ENCODE measurements around the gene PRKAR1B. TPM values are rescaled to one million over a fixed set of nuclear protein-coding genes. Genes with fewer than 3 reads are reported as not detected.

Gene PRKAR1B
- total and polyA plus RNA-seq, 10 donors = 9.9 to 39.5 (median 23.5) TPM

DNA sequence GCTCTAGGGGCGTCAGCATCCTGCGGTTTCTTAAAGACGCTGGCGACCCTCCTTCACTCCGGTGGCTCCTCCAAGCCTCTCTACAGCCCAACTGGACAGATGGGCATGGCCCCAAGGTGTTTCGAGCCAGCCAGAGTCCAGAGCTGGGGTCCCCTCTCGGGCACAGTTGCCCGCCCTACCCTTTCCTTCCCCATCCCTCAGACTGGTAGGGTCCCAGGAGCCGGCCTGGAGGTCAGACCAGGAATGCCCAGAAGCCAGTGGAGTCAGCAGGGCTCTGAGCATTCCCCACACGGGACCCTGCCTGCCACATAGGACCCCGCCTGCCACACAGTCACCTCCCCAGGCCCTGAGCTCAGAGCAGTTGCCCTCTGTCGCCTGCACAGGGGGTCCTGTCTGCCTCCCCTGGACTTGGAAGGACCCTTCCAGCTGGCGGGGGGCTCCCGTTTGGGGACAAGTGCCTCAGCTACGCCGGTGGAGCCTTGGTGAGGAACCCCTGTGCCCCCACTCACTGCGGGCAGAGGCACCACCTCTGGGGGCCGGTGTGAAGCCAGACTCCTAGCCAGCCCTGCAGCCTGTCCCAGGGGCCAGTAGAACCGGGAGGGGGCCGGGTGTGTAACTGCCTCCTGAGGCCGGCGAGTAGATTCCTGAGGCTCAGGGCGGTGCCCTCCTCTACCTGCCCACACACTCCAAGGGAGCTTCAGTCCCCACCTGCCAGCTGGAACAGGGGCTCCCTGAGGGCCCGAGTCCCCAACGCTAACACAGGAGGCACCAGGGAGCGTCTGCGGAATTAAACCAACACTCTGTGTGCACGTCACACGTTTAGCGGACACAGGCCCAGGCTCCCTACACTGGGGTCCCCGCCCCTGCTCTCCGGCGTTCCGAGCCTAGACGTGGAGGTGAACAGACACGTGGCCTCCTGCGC is 188.1 kb downstream of the PRKAR1B start:
- Histone ChIP-seq H3K4me1 (peaks cover 0 to 36% (median 21%) of the 10 kb centered on the region in 6 donors), H3K27me3 (replicated peaks in 1 of 7) (no peaks in the 10 kb centered on the region), H3K9me3 (peaks cover 0 to 11% (median 1%) of the 10 kb centered on the region in 8 donors), H3K36me3 (no peaks in the 10 kb centered on the region), H3K27ac (peak overlapping the region in 7 of 8 donors; percentile 5 to 74 (median 70)), H3K4me3 (no peak overlapping the region)
- 65 to 81% (median 79%) methylated on average over 21 to 37 of the region's 37 CpGs for WGBS, 5 donors
- no peak for TF ChIP-seq POLR2A (IDR thresholded peaks at IDR 0.05)
- TF ChIP-seq, protein P1, sequence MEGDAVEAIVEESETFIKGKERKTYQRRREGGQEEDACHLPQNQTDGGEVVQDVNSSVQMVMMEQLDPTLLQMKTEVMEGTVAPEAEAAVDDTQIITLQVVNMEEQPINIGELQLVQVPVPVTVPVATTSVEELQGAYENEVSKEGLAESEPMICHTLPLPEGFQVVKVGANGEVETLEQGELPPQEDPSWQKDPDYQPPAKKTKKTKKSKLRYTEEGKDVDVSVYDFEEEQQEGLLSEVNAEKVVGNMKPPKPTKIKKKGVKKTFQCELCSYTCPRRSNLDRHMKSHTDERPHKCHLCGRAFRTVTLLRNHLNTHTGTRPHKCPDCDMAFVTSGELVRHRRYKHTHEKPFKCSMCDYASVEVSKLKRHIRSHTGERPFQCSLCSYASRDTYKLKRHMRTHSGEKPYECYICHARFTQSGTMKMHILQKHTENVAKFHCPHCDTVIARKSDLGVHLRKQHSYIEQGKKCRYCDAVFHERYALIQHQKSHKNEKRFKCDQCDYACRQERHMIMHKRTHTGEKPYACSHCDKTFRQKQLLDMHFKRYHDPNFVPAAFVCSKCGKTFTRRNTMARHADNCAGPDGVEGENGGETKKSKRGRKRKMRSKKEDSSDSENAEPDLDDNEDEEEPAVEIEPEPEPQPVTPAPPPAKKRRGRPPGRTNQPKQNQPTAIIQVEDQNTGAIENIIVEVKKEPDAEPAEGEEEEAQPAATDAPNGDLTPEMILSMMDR (IDR thresholded peaks at IDR 0.05 in 8 of 11, conservative IDR thresholded peaks at IDR 0.05 in 3 of 11) = no peak
- no peak for TF ChIP-seq POLR2AphosphoS5 (IDR thresholded peaks at IDR 0.05)
- DNase-seq = no peak
- intact Hi-C loops (cut with DNase I; ENCODE audit: low total_unique reads) = no loop called here

DNA sequence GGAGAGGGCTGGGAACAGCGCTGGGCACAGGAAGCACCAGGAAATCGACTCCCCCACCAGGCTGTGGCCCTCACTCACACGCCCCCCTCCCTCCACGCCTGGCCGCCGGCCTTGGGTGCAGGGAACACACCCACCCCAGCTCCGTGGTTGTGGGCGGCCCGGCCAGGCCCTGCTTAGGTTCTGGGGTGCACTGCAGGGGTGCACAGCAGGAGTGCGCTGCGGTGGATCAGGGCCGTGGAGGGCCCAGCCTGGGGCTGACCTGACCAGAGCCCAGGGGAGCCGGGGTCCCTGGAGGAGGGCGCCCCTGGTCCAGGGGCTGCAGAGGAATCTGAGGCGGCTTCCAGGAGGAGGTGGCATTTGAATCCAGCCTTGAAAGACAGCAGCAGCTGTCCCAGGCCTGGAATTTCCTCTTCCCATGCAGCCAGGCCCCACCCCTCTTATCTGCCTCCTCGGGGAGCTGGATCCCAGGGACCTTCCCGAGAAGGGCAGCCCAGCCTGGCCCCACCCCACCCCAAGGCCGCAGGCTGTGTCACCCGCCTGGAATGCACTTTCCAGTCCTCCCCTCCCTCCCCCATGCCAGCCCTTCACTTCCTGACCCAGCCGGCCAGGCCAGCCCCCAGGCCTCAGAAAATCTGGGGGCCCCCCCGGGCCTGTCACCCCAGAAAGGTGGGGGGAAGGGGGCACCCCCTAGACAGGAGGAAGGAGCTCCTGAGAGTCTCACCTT is 189.0 kb downstream of the PRKAR1B start:
- Histone ChIP-seq H3K36me3 (no peaks in the 10 kb centered on the region), H3K4me3 (no peak overlapping the region), H3K27me3 (replicated peaks in 1 of 7) (no peaks in the 10 kb centered on the region), H3K9me3 (peaks cover 0 to 11% (median 1%) of the 10 kb centered on the region in 8 donors), H3K4me1 (peaks cover 0 to 33% (median 18%) of the 10 kb centered on the region in 6 donors), H3K27ac (peak overlapping the region in 7 of 8 donors; percentile 5 to 74 (median 70))
- TF ChIP-seq, protein P1 (IDR thresholded peaks at IDR 0.05 in 8 of 11, conservative IDR thresholded peaks at IDR 0.05 in 3 of 11) = no peak
- peak; percentile 61 to 76 (median 68) for TF ChIP-seq POLR2AphosphoS5 (IDR thresholded peaks at IDR 0.05)
- TF ChIP-seq POLR2A (IDR thresholded peaks at IDR 0.05) = no peak
- intact Hi-C loops (cut with DNase I; ENCODE audit: low total_unique reads) = no loop called here
- WGBS, 5 donors = 29 to 59% (median 50%) methylated on average over 5 to 21 of the region's 21 CpGs
- DNase-seq = peak; percentile 89

DNA sequence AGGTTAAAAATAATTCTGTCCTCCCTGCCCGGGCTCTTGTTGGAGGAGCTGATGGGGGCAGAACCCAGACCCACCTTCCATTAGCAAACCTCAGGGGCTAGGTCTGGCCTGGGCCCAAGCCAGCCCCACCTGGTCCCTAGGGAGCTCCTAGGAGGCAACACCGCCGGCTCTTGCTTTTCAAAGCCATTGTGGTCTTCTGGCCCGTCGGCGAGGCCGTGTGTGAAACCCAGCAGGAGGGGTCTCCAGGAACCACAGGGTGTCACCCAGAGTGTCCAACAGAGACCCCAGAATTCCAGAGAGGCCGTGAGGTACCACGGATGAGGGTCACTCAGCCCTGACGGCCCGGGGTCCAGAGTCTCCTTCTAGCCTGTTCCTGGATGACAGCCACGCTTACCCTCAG is 190.8 kb downstream of the PRKAR1B start:
- H3K9me3 ChIP-seq = peaks cover 0 to 11% (median 1%) of the 10 kb centered on the region in 8 donors
- no peak overlapping the region for H3K27ac ChIP-seq
- intact Hi-C loops (cut with DNase I; ENCODE audit: low total_unique reads) = no loop called here
- TF ChIP-seq POLR2AphosphoS5 (IDR thresholded peaks at IDR 0.05) (no peak), POLR2A (IDR thresholded peaks at IDR 0.05) (no peak)
- TF ChIP-seq, protein P1 (IDR thresholded peaks at IDR 0.05 in 8 of 11, conservative IDR thresholded peaks at IDR 0.05 in 3 of 11) = no peak
- H3K36me3 ChIP-seq = no peaks in the 10 kb centered on the region
- DNase-seq = no peak
- 71 to 92% (median 90%) methylated on average over 5 to 12 of the region's 12 CpGs for WGBS, 5 donors
- peaks cover 0 to 27% (median 13%) of the 10 kb centered on the region in 6 donors for H3K4me1 ChIP-seq
- H3K4me3 ChIP-seq = no peak overlapping the region
- no peaks in the 10 kb centered on the region for H3K27me3 ChIP-seq (replicated peaks in 1 of 7)
